NCI-H774 (cell line): ENCODE results near the gene VMAC.

Experiments
- DNase-seq: peaks from one replicate; lab custom pipeline; 2025; lab: John Stamatoyannopoulos, UW

Gene VMAC

DNA sequence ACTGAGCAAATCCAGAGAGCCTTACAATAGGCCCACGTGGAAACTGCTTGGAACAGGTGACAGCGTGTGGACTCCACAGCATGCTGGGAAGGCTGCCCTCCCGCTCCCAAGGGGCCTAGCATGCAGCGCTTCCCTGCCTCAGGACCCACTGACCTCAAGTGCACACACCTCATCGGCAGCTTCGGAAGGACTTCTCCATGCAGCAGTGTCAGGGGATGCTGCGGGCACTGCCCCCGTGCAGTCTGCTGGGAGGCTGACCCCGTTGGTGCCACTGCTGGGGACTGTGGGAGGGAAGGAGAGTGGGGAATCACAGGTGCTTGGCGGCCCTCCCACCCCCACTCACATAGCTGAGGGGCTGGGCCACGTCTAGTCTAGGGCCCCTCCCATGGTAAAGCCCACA lies 26.6 kb downstream of the VMAC start:
- no peak for DNase-seq

- no peak for DNase-seq
Observed at GRCh38 chr19:5932146-5932545, 27.5 kb downstream of the VMAC start.

GRCh38 chr19:5932609-5933262 lies 28.1 kb downstream of the VMAC start:
- DNase-seq, result no peak

DNA sequence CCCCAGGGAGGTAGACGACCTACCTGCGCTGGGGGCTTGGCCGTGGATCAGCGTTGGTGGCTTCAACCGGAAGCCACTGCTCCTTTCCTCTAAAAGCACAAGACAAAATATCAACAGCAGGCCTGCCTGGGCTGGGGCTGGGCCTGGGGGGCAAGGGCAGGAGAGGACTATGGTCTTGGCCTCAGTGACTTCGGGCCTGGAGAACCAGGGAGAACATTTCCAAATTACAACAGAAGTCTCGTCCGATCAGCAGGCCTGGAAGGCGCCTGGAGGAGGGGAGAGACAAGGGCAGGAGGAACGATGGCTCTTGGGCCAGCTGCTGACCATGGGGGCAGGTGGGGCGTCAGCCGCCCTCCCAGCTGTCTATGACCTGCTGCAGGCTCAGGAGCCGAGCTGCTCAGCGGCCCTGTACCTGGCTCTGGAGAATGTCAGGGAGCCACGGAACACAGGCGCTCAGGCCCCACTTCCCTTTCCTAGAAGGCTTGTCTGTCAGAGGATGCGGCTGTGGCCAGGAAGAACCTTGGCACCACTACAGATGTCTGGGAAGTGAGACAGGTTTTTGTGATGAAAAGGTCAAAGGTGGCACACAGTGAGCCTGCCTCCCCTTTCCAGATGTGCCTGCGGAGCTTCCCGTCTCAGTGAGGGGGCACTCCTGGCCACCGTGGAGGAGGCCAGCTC lies 28.9 kb downstream of the VMAC start:
- no peak for DNase-seq

GRCh38 chr19:5934069-5934401 lies 29.4 kb downstream of the VMAC start:
- no peak for DNase-seq

GRCh38 chr19:5934774-5935472 lies 30.3 kb downstream of the VMAC start:
- DNase-seq, result no peak

GRCh38 chr19:5935473-5936291 lies 31.0 kb downstream of the VMAC start:
- DNase-seq, result no peak

GRCh38 chr19:5936292-5936592 lies 31.6 kb downstream of the VMAC start:
- DNase-seq, result no peak

DNA sequence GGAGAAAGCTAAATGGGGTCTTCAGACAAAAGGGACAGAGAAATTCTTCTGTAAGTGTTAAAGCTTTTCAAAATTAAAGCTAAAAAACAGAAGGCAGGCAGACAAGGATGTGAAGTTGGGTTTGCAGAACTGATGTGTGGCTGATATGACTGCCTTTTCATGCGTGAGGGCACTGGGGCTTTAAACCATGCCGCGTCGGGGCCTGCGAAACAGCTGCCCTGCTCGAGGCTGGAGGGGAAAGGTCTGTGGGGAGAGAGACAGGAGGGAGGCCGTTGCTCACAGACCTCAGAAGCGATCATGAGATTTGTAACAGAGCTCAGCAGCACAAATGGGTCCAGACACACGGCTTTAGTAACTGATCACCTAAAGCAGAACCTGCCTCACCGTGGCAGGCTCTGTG lies 32.9 kb downstream of the VMAC start:
- no peak for DNase-seq

- no peak for DNase-seq
Observed at GRCh38 chr19:5940260-5941208, 35.9 kb downstream of the VMAC start.

DNA sequence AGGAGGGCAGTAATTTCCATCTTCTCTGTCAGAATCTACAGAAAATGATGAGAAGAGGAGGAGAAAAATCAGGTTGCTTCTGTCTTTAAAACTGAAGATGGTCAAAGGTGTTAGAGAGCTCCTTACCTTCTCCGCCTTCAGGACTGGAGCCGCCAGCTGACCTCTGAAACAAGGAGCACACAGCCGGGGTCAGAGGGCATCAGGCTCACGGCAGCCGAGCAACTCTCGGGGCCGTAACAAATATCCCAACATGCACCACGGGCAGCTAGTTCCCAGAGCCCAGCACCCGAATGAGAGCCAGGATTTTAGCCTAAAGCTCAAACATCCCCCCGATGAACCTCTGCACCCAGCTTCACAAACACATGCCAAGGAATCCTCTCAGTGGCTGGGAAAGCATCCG lies 37.0 kb downstream of the VMAC start:
- no peak for DNase-seq

DNA sequence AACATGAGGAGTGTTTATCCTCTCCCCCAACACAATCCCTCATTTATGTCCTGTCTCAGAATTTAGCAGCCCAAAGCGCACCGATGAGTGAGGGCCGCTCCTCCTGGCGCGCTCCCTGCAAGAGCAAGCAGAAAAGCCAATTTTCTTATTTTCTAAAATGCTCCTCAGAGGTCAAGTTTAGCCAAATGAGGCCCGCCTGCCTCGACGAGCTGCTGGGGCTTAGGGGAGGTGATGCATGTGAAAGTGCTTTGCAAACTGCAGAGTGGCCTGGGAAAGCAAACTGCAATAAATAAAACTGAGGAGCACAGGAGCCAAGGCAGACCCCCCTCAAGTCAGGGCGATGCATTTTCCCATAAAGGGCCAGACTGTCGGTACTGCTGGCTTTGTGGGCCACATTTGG lies 38.4 kb downstream of the VMAC start:
- DNase-seq, result no peak

DNA sequence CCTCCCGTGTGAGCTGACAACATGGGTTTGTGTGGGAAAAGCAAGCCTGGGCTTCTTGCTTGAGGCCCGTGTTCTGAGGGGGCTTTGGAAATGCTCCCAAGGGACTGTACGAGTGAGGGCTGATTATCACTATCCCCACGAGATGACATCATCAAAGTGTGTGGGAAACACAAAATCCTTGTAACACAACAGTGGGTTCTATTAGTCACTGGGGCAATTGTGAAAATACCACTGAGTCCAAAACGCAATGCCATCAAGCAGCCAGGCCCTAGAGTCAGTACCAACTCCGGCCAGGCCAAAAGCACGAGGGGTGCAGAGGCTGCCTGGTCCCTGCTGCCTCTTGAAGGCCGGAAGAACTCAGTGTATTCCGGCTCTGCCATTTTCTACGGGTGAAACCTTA lies 39.0 kb downstream of the VMAC start:
- no peak for DNase-seq

DNA sequence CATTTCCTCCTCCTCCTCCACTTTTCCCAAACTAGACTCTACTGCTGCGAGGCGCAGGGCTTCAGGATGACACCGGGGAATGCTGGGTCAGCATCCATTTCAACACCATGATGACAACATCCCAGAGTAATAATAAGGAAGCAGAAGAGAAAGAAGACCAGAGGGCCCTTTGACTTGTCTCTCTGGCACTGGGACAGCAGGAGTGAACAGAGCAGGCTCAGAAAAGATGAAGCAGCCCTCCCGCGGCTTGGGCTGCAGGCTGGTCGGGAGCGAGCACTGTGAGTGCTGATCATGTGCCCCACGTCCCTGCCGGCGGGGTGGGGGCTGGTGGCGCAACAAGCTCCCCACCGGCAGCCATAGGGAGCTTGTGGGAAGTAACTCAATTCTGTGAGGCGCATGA lies 42.8 kb downstream of the VMAC start:
- DNase-seq, result no peak

GRCh38 chr19:5948752-5949564 lies 44.3 kb downstream of the VMAC start:
- no peak for DNase-seq

DNA sequence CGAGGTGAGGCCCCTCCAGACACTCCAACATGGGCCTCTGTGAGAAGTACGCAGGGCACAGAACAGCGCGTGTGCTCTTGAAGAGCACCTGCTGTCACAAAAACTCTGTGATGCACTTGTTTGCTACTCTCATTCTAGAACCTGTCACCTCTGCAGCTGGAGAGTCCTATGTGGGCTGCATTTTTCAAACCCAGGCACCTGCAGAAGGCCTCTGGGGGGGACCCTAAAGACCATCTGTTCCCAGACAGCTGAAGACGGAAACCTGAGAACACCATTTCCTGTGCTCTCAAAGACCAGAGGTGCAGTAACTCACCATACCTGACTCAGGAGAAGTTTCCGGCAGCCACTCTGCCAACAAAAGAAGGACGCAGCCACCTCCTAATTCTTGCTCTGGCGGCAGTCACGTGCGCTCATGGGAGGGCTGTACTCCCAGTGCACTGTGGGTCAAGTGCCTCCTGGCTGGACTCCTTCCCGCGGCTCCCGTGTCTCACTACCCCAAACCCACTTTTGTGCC lies 45.2 kb downstream of the VMAC start:
- DNase-seq, result no peak

DNA sequence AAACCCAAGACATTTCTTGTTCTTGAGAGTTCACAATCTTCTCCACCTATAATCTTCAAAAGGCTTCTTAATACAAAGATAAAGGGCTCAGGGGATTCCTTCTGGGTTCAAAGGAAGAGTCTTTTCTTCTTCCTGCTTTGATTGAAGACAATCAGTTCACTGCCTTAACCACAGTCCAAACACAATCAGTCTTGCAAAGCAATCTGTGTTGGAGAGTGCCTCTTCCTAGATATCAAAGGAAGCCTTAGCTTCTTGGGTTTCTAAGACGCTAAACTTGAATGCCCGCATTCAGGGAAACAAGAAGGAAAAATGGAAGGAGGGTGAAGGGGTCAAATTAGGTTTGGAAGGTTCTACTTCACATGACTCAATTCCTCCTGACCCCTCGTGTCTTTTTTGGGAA lies 46.1 kb downstream of the VMAC start:
- no peak for DNase-seq

- no peak for DNase-seq
Observed at GRCh38 chr19:5951338-5951861, 46.7 kb downstream of the VMAC start.

DNA sequence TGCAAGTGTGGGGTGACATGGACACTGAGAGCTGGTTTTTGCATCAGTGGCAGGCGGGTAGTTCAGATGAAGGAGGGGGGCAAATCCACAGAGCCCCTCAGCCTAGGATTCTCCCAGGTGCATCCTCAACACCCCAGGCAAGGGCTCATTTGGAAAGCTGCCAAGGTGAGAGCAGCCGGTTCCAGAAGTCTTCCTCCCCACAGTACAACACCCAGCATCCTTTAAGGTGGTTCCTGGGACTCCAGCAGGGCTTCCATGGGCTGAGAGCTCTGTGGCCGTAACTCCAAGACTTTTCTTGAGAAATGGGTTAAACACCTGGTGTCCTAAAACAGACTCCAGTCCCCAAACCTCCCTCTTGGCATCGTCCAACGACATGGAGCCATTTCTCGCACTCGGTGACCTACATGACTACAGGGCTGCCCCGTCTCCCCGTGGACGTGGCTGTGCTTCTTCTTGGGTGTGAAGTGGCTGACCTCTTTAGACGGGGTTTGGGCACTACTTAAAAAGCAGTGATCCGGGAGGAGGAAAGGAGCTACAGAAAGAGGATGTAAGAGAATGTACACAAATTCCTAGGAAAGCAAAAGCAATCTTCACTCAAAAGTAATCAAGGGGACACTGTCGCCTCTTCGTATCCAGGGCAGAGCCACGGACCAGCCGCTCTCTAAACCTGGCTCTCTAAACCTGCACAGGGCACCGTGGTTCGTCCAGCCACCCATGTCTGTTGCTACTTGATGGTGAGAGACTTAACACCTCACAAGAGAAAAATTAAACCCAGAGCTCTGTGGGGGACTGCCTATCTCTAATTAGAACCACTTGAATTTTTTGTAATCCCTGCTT lies 47.7 kb downstream of the VMAC start:
- DNase-seq, result no peak
